H1 (cell line): ENCODE measurements around the gene POPDC2. TPM values are rescaled to one million over a fixed set of nuclear protein-coding genes. Genes with fewer than 3 reads are reported as not detected.

Experiments
- CTCF ChIA-PET: fragments of 300-600 bp; sonication (Branson Sonifier 250); formaldehyde crosslinking; loops from one replicate; lab custom pipeline; 2021; ENCODE audit not compliant: partially characterized antibody; lab: Charles Lee
- POLR2A ChIA-PET: fragments of 300-600 bp; sonication (Branson Sonifier 250); formaldehyde crosslinking; loops from one replicate; lab custom pipeline; 2021; ENCODE audit warnings: inconsistent platforms; ENCODE audit not compliant: partially characterized antibody; lab: Charles Lee
- DNase-seq, 2 experiments: peaks; one replicate each; pipeline versions ENCODE4 v3.0.0 to v3.0.0-alpha.2; 2010 to 2022; ENCODE audit warnings: low spot score in 2 of 2, low read depth in 1 of 2, mixed read lengths in 1 of 2
- FAIRE-seq: peaks from 2 replicates; lab custom pipeline; 2011; peaks lifted over from hg19 to GRCh38; lab: Jason Lieb, UNC
- H2AFZ ChIP-seq: 2 replicates; pipeline ENCODE4 v1.8.1; 2012; ENCODE audit warnings: low read length, inconsistent platforms
- H2AK5ac ChIP-seq: 2 replicates; pipeline ENCODE4 v1.6.1; 2013; ENCODE audit warnings: low read depth, low read length
- H2BK120ac ChIP-seq: replicated peaks from 2 replicates; pipeline ENCODE3; 2013; ENCODE audit warnings: low read depth, low read length, inconsistent platforms
- H2BK12ac ChIP-seq: 2 replicates; pipeline ENCODE4 v1.6.1; 2013; ENCODE audit warnings: low read depth, low read length
- H2BK15ac ChIP-seq: 2 replicates; pipeline ENCODE4 v1.6.1; 2013; ENCODE audit warnings: low read length
- H2BK20ac ChIP-seq: 2 replicates; pipeline ENCODE4 v1.6.1; 2013; ENCODE audit warnings: low read length
- H2BK5ac ChIP-seq: 2 replicates; pipeline ENCODE4 v1.6.1; 2013; ENCODE audit warnings: low read depth, low read length
- H3K14ac ChIP-seq: 2 replicates; pipeline ENCODE4 v1.6.1; 2013; ENCODE audit warnings: inconsistent platforms; ENCODE audit not compliant: insufficient read length
- H3K18ac ChIP-seq: 2 replicates; pipeline ENCODE4 v1.6.1; 2013; ENCODE audit warnings: low read length; ENCODE audit errors: extremely low read depth
- H3K23ac ChIP-seq: 2 replicates; pipeline ENCODE4 v1.6.1; 2013; ENCODE audit warnings: inconsistent platforms; ENCODE audit not compliant: insufficient read length
- H3K23me2 ChIP-seq: 2 replicates; pipeline ENCODE4 v1.6.1; 2013; ENCODE audit warnings: low read depth, low read length
- H3K27ac ChIP-seq: 2 replicates; pipeline ENCODE4 v1.6.1; 2011; ENCODE audit warnings: low read depth, low read length, inconsistent platforms
- H3K27me3 ChIP-seq, 4 experiments: replicated peaks in 1 of 4; 1 replicate in 1 of 4; 2 replicates in 3 of 4; pipeline versions ENCODE4 v1.6.1 to v1.8.1; 2011 to 2013; ENCODE audit warnings: low read length in 3 of 4, mild to moderate bottlenecking in 3 of 4, inconsistent platforms in 2 of 4, mixed read lengths in 2 of 4, moderate library complexity in 1 of 4; ENCODE audit not compliant: control insufficient read depth in 3 of 4, insufficient read depth in 3 of 4; ENCODE audit errors: extremely low read depth in 1 of 4
- H3K36me3 ChIP-seq, 4 experiments: 2 replicates each; pipeline versions ENCODE4 v1.6.1 to v1.8.1; 2011 to 2013; ENCODE audit warnings: mild to moderate bottlenecking in 4 of 4, low read length in 3 of 4, moderate library complexity in 2 of 4, control low read depth in 1 of 4, inconsistent platforms in 1 of 4; ENCODE audit not compliant: insufficient read depth in 4 of 4, control insufficient read depth in 2 of 4
- H3K4ac ChIP-seq: replicated peaks from 2 replicates; pipeline ENCODE3; 2013; ENCODE audit warnings: low read length, low read depth, mixed read lengths, inconsistent platforms; ENCODE audit not compliant: insufficient read length
- H3K4me1 ChIP-seq, 4 experiments: replicated peaks in 1 of 4; 1 replicate in 1 of 4; 2 replicates in 3 of 4; pipeline versions ENCODE4 v1.6.1 to v1.8.1; 2011 to 2013; ENCODE audit warnings: low read length in 3 of 4, inconsistent platforms in 2 of 4, mixed read lengths in 1 of 4; ENCODE audit not compliant: insufficient read depth in 4 of 4, control insufficient read depth in 3 of 4
- H3K4me2 ChIP-seq, 2 experiments: 2 replicates each; pipeline versions ENCODE4 v1.6.1 to v1.8.1; 2011 to 2013; ENCODE audit warnings: low read depth in 2 of 2, low read length in 2 of 2, control low read depth in 1 of 2, inconsistent platforms in 1 of 2, mild to moderate bottlenecking in 1 of 2; ENCODE audit not compliant: insufficient read depth in 1 of 2
- H3K4me3 ChIP-seq, 4 experiments: fragments of 200-600, 300-600 bp in 1 of 4; sonication (generic), shearing (Covaris generic), sonication (Bioruptor Twin) in 1 of 4; 2 replicates each; pipeline versions ENCODE4 v1.5.1 to v1.8.1; 2011 to 2016; ENCODE audit warnings: low read length in 4 of 4, low read depth in 3 of 4, control low read depth in 2 of 4, inconsistent platforms in 2 of 4, mild to moderate bottlenecking in 2 of 4, mixed read lengths in 1 of 4, moderate library complexity in 1 of 4; ENCODE audit not compliant: insufficient read depth in 2 of 4; ENCODE audit errors: extremely low read depth in 1 of 4
- H3K56ac ChIP-seq: replicated peaks from 2 replicates; pipeline ENCODE3; 2013; ENCODE audit warnings: low read depth, mild to moderate bottlenecking, mixed read lengths, low read length, inconsistent platforms; ENCODE audit not compliant: insufficient read length
- H3K79me1 ChIP-seq: 2 replicates; pipeline ENCODE4 v1.6.1; 2013; ENCODE audit warnings: low read depth, low read length, control low read depth
- H3K79me2 ChIP-seq, 2 experiments: 2 replicates each; pipeline versions ENCODE4 v1.6.1 to v1.8.1; 2012 to 2013; ENCODE audit warnings: low read length in 2 of 2, mild to moderate bottlenecking in 2 of 2, inconsistent platforms in 1 of 2; ENCODE audit not compliant: insufficient read depth in 2 of 2, control insufficient read depth in 1 of 2
- H3K9ac ChIP-seq, 4 experiments: replicated peaks in 1 of 4; 1 replicate in 1 of 4; 2 replicates in 3 of 4; pipeline versions ENCODE4 v1.6.1 to v1.8.1; 2011 to 2013; ENCODE audit warnings: low read depth in 3 of 4, low read length in 3 of 4, control low read depth in 2 of 4, mild to moderate bottlenecking in 2 of 4, moderate library complexity in 2 of 4, inconsistent platforms in 1 of 4; ENCODE audit errors: extremely low read depth in 1 of 4
- H3K9me3 ChIP-seq, 2 experiments: 2 replicates each; pipeline versions ENCODE4 v1.6.1 to v1.8.1; 2012 to 2013; ENCODE audit warnings: mild to moderate bottlenecking in 2 of 2, moderate library complexity in 2 of 2, control low read depth in 1 of 2, inconsistent platforms in 1 of 2, low read depth in 1 of 2, low read length in 1 of 2, mixed read lengths in 1 of 2; ENCODE audit not compliant: insufficient read depth in 2 of 2
- H4K20me1 ChIP-seq, 2 experiments: replicated peaks in 1 of 2; 2 replicates each; pipeline versions ENCODE3 to v1.8.1; 2011 to 2013; ENCODE audit warnings: inconsistent platforms in 2 of 2, low read length in 2 of 2, mild to moderate bottlenecking in 1 of 2; ENCODE audit not compliant: insufficient read depth in 2 of 2, control insufficient read depth in 1 of 2
- H4K5ac ChIP-seq: 2 replicates; pipeline ENCODE4 v1.6.1; 2013; ENCODE audit warnings: low read length, low read depth, mixed read lengths, inconsistent platforms; ENCODE audit not compliant: insufficient read length
- H4K8ac ChIP-seq: 2 replicates; pipeline ENCODE4 v1.8.0; 2013; ENCODE audit warnings: mild to moderate bottlenecking, moderate library complexity, low read length, inconsistent platforms; ENCODE audit not compliant: insufficient read depth; ENCODE audit errors: extremely low read depth
- H4K91ac ChIP-seq: replicated peaks from 2 replicates; pipeline ENCODE3; 2013; ENCODE audit warnings: low read length, mixed read lengths, inconsistent platforms; ENCODE audit not compliant: insufficient read length
- CEBPB ChIP-seq: IDR thresholded peaks from 2 replicates; pipeline ENCODE4 v1.6.1; 2012; ENCODE audit warnings: low read depth, low read length
- PHF8 ChIP-seq: fragments of 200-600 bp; sonication (generic); conservative IDR thresholded peaks from 2 replicates; pipeline ENCODE4 v1.7.1; 2012; ENCODE audit warnings: low read depth, mild to moderate bottlenecking, inconsistent platforms, low read length, moderate library complexity
- POLR2AphosphoS5 ChIP-seq: IDR thresholded peaks from 2 replicates; pipeline ENCODE4 v1.6.1; 2011; ENCODE audit warnings: low read depth, low read length
- POU5F1 ChIP-seq: IDR thresholded peaks from 2 replicates; pipeline ENCODE4 v1.6.1; 2011; ENCODE audit warnings: low read depth, mild to moderate bottlenecking, low read length, moderate library complexity
- RFX5 ChIP-seq: IDR thresholded peaks from 2 replicates; pipeline ENCODE4 v1.6.1; 2011; ENCODE audit warnings: low read depth, low read length, improper control_type of control experiment, borderline replicate concordance
- SP1 ChIP-seq: IDR thresholded peaks from 2 replicates; pipeline ENCODE4 v1.6.1; 2011; ENCODE audit warnings: low read depth, low read length
- WGBS, 2 experiments: shearing (Covaris generic) in 1 of 2; methylation state at CpG; one replicate each; pipeline versions ENCODE4 v1.1.6 to v1.1.7; 2013 to 2015; ENCODE audit warnings: low lambda C conversion rate in 2 of 2, mixed read lengths in 2 of 2, inconsistent platforms in 1 of 2, low coverage in 1 of 2, missing lambda C conversion rate in 1 of 2; ENCODE audit not compliant: insufficient replicate concordance in 2 of 2, insufficient coverage in 1 of 2, insufficient read length in 1 of 2; ENCODE audit errors: extremely low coverage in 1 of 2, missing lambda C conversion rate in 1 of 2; 5-methylcytosine and 5-hydroxymethylcytosine counted together
- polyA plus RNA-seq, 7 experiments: library from polyadenylated mRNA; depleted of rRNA in 3 of 7; stranded (reverse) in 5 of 7; unstranded in 2 of 7; fragments of >200 nt in 5 of 7; fragments of 200-250 nt in 2 of 7; gene quantifications; 1 replicate in 5 of 7; 2 replicates in 1 of 7; 4 replicates in 1 of 7; pipeline versions ENCODE4 v1.2.1 to v1.2.3, GENCODE V29; 2011 to 2013; ENCODE audit warnings: missing spikeins in 2 of 7, mixed read lengths in 2 of 7
- total RNA-seq: library from RNA; stranded (reverse); fragmentation: NEBNext Ultra II Directional; extraction: Animal tissue kit (Norgen Biotek cat#: 25700); gene quantifications from 2 replicates; pipeline ENCODE4 v1.2.1, GENCODE V29; 2021

Gene POPDC2
- total and polyA plus RNA-seq, 2 of the 8 experiments (the other 6 are each of a cell fraction or from before 2014, with no cell fraction given), result 0.65 to 1.1 TPM

DNA sequence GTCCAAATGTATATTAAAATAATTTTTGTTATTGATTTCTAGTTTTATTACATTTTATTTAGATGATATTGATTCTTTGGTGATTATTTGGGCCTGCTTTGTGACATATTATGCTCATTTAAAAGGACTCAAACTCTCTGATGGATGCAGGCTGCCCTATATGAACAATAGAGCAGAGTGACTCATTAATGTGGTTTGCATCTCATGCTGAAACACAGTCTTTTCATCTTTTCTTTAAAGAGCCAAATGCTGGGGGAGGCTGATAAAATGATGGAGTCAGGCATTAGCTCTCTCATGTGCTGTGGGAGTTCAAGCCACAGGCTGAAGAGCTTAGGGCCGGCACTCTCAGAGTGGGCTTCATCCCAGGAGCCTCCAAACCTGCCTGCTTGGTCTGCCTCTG, 55.5 kb downstream of the POPDC2 start:
- no peak overlapping the region for H2BK12ac ChIP-seq
- H3K27ac ChIP-seq, result no peak overlapping the region
- no peaks in the 10 kb centered on the region for H4K20me1 ChIP-seq
- no peak for FAIRE-seq
- no peak overlapping the region for H3K4me3 ChIP-seq
- H3K9ac ChIP-seq, result no peak overlapping the region
- no peak overlapping the region for H3K18ac ChIP-seq
- H3K56ac ChIP-seq, result no peak overlapping the region
- H3K14ac ChIP-seq, result no peak overlapping the region
- no peak overlapping the region for H2BK20ac ChIP-seq
- H2BK5ac ChIP-seq, result no peak overlapping the region
- WGBS, 2 experiments, result 84% methylated on average over 1 of the region's 1 CpG; no CpG with 5 or more reads in 1 of the 2 experiments
- 0 out of 2 replicates have a peak overlapping the region, but pooled peaks have one; percentile 59 for H4K8ac ChIP-seq
- no peaks in the 10 kb centered on the region for H3K9me3 ChIP-seq
- H2BK120ac ChIP-seq, result no peak overlapping the region
- H3K36me3 ChIP-seq, result no peaks in the 10 kb centered on the region
- no peak overlapping the region for H2BK15ac ChIP-seq
- no peaks in the 10 kb centered on the region for H3K27me3 ChIP-seq
- no peak overlapping the region for H3K4me2 ChIP-seq
- H2AFZ ChIP-seq, result no peak overlapping the region
- TF ChIP-seq POLR2AphosphoS5 (no peak), CEBPB (no peak), POU5F1 (no peak), PHF8 (no peak), RFX5 (no peak), SP1 (no peak)
- TF ChIP-seq, all 59 proteins: peak for 0
- Histone ChIP-seq H3K79me2 (no peaks in the 10 kb centered on the region), H3K4ac (no peak overlapping the region), H4K5ac (no peak overlapping the region), H4K91ac (no peak overlapping the region), H3K4me1 (peaks cover 0 to 3% (median 0%) of the 10 kb centered on the region in 4 experiments; a peak in 4 of 7 replicates), H3K23ac (no peak overlapping the region), H2AK5ac (no peak overlapping the region), H3K23me2 (no peaks in the 10 kb centered on the region; the same call in 1 of the 2 replicates), H3K79me1 (no peaks in the 10 kb centered on the region)
- DNase-seq, result no peak
- CTCF ChIA-PET, result interaction anchor here (0.6 to 1.1 kb wide), 3 partner anchors 23 to 77 kb away, joined by 3 read pairs; no protein-coding TSS in a partner anchor
- POLR2A ChIA-PET, result interaction anchor here (0.6 kb wide), 1 partner anchor 26 kb away, joined by 3 read pairs; no protein-coding TSS in a partner anchor
